Spleen (tissue), 11 donors: Measurements from ENCODE around the gene SMIM7. TPM values are rescaled to one million over a fixed set of nuclear protein-coding genes. Genes with fewer than 3 reads are reported as not detected.
A peak's percentile ranks its signal among the peaks of the same experiment; 100 is the strongest.
"Not testable (repeated sequence)": the region's sequence is repeated elsewhere in the genome, so short reads cannot be mapped to it uniquely, and the experiment has no call there.

Source experiments
- DNase-seq: peaks from one replicate; pipeline ENCODE4 v3.0.0-alpha.2; 2020
- H3K27ac ChIP-seq, 8 donors: fragments of 200-600 bp; sonication (generic) in 7 of 8; 1 replicate in 4 of 8; 2 replicates in 4 of 8; pipeline versions ENCODE4 v1.5.0 to v1.8.0; 2016 to 2021; ENCODE audit warnings: inconsistent platforms in 4 of 8, mild to moderate bottlenecking in 4 of 8, moderate library complexity in 1 of 8
- H3K27me3 ChIP-seq, 7 donors: fragments of 200-600 bp; sonication (generic) in 6 of 7; replicated peaks in 1 of 7; 1 replicate in 4 of 7; 2 replicates in 3 of 7; pipeline versions ENCODE4 v1.5.0 to v1.8.0; 2016 to 2021; ENCODE audit warnings: inconsistent platforms in 3 of 7, mild to moderate bottlenecking in 1 of 7
- H3K36me3 ChIP-seq, 6 donors: fragments of 200-600 bp; sonication (generic) in 5 of 6; 1 replicate in 4 of 6; 2 replicates in 2 of 6; pipeline versions ENCODE4 v1.5.0 to v1.8.0; 2016 to 2021; ENCODE audit warnings: inconsistent platforms in 2 of 6
- H3K4me1 ChIP-seq, 6 donors: fragments of 200-600 bp; sonication (generic) in 5 of 6; 1 replicate in 3 of 6; 2 replicates in 3 of 6; pipeline versions ENCODE4 v1.5.0 to v1.8.0; 2016 to 2021; ENCODE audit warnings: inconsistent platforms in 3 of 6
- H3K4me3 ChIP-seq, 8 donors: fragments of 200-600 bp; sonication (generic) in 7 of 8; 1 replicate in 4 of 8; 2 replicates in 4 of 8; pipeline versions ENCODE4 v1.5.0 to v1.8.0; 2016 to 2021; ENCODE audit warnings: inconsistent platforms in 4 of 8, mild to moderate bottlenecking in 4 of 8, moderate library complexity in 2 of 8
- H3K9me3 ChIP-seq, 8 donors: fragments of 200-600 bp; sonication (generic) in 7 of 8; 1 replicate in 4 of 8; 2 replicates in 4 of 8; pipeline versions ENCODE4 v1.5.0 to v1.8.0; 2016 to 2021; ENCODE audit warnings: inconsistent platforms in 4 of 8
- POLR2A ChIP-seq, 3 donors: fragments of 450-650 bp; IDR thresholded peaks; one replicate each; pipeline ENCODE4 v1.5.1; 2017; ENCODE audit warnings: antibody characterized with exemption in 3 of 3, mild to moderate bottlenecking in 1 of 3
- POLR2AphosphoS5 ChIP-seq, 3 donors: sonication (generic); formaldehyde crosslinking; IDR thresholded peaks; one replicate each; pipeline ENCODE4 v1.5.1; 2017; ENCODE audit warnings: antibody characterized with exemption in 3 of 3
- WGBS, 5 donors: extraction: QIAGEN DNeasy Blood & Tissue Kit in 3 of 5; methylation state at CpG; one replicate each; pipeline versions ENCODE4 v1.1.5 to v1.1.7; 2013 to 2018; 5-methylcytosine and 5-hydroxymethylcytosine counted together
- intact Hi-C: fragments of 100-400 bp; cut with DNase I; formaldehyde crosslinking; loops from one replicate; pipeline ENCODE4 v1.15.0; 2023; ENCODE audit warnings: low total_unique reads
- polyA plus RNA-seq, 3 donors: library from polyadenylated mRNA; stranded (reverse); fragments of 200-250 nt; gene quantifications; one replicate each; pipeline ENCODE4 v1.2.1, GENCODE V29; 2013
- total RNA-seq, 7 donors: library from RNA; depleted of rRNA in 3 of 7; stranded (reverse); fragments of >200 nt in 3 of 7; fragmentation: NEBNext Ultra II Directional in 4 of 7; extraction: Animal tissue kit (Norgen Biotek cat#: 25700) in 4 of 7; gene quantifications; one replicate each; pipeline versions ENCODE4 v1.1.0 to v1.2.1, GENCODE V29; 2016 to 2021
- TF ChIP-seq, protein P1 (sequence below), 11 experiments: fragments of 200-600 bp in 7 of 11; fragments of 450-650 bp in 4 of 11; sonication (generic) in 4 of 11; IDR thresholded peaks in 8 of 11; conservative IDR thresholded peaks in 3 of 11; 1 replicate in 7 of 11; 2 replicates in 4 of 11; pipeline versions ENCODE4 v1.4.0 to v1.8.0; 2016 to 2021; ENCODE audit warnings: antibody characterized with exemption in 11 of 11, inconsistent platforms in 4 of 11, mild to moderate bottlenecking in 1 of 11
- donor health status: healthy with polysubstance abuse.
- donor health status: DM: no; HTN: no; CAD: no; lungs with moderate emphysema.
- donor health status: DM: no; HTN: no; CAD: no.
- donor health status: Bipolar disorder and iron deficiency.
- donor health status: healthy.
- donor health status: DM: no; HTN: no; CAD: no.
- donor health status: DM: yes; HTN: yes; CAD: no.

The SMIM7 gene
- total and polyA plus RNA-seq, 10 donors, result 57.3 to 95.4 (median 76.7) TPM

GRCh38 chr19:16679811-16680210, 19.9 kb upstream of the SMIM7 start:
- no peak overlapping the region for H3K4me3 ChIP-seq
- intact Hi-C loops, result no loop called here
- H3K9me3 ChIP-seq, result peaks cover 0 to 25% (median 17%) of the 10 kb centered on the region in 8 donors
- no peak for TF ChIP-seq POLR2A (IDR thresholded peaks at IDR 0.05)
- no peak for TF ChIP-seq POLR2AphosphoS5 (IDR thresholded peaks at IDR 0.05)
- TF ChIP-seq, protein P1, sequence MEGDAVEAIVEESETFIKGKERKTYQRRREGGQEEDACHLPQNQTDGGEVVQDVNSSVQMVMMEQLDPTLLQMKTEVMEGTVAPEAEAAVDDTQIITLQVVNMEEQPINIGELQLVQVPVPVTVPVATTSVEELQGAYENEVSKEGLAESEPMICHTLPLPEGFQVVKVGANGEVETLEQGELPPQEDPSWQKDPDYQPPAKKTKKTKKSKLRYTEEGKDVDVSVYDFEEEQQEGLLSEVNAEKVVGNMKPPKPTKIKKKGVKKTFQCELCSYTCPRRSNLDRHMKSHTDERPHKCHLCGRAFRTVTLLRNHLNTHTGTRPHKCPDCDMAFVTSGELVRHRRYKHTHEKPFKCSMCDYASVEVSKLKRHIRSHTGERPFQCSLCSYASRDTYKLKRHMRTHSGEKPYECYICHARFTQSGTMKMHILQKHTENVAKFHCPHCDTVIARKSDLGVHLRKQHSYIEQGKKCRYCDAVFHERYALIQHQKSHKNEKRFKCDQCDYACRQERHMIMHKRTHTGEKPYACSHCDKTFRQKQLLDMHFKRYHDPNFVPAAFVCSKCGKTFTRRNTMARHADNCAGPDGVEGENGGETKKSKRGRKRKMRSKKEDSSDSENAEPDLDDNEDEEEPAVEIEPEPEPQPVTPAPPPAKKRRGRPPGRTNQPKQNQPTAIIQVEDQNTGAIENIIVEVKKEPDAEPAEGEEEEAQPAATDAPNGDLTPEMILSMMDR (IDR thresholded peaks at IDR 0.05 in 8 of 11, conservative IDR thresholded peaks at IDR 0.05 in 3 of 11), result no peak
- peaks cover 0 to 36% (median 16%) of the 10 kb centered on the region in 6 donors for H3K36me3 ChIP-seq
- 93 to 100% (median 95%) methylated on average over 4 to 11 of the region's 11 CpGs for WGBS, 5 donors
- H3K27me3 ChIP-seq, result no peaks in the 10 kb centered on the region
- DNase-seq, result no peak
- peaks cover 0 to 9% (median 0%) of the 10 kb centered on the region in 6 donors for H3K4me1 ChIP-seq
- H3K27ac ChIP-seq, result no peak overlapping the region

- DNase-seq, result no peak
- H3K27me3 ChIP-seq, result no peaks in the 10 kb centered on the region
- peaks cover 0 to 13% (median 0%) of the 10 kb centered on the region in 6 donors for H3K4me1 ChIP-seq
- H3K4me3 ChIP-seq, result no peak overlapping the region
- TF ChIP-seq POLR2A (IDR thresholded peaks at IDR 0.05) (no peak), POLR2AphosphoS5 (IDR thresholded peaks at IDR 0.05) (no peak)
- TF ChIP-seq, protein P1 (IDR thresholded peaks at IDR 0.05 in 8 of 11, conservative IDR thresholded peaks at IDR 0.05 in 3 of 11), result no peak
- H3K36me3 ChIP-seq, result peaks cover 0 to 36% (median 16%) of the 10 kb centered on the region in 6 donors
- H3K9me3 ChIP-seq, result peaks cover 0 to 25% (median 17%) of the 10 kb centered on the region in 8 donors
- WGBS, 5 donors, result 86 to 93% (median 91%) methylated on average over 9 of the region's 9 CpGs
- H3K27ac ChIP-seq, result no peak overlapping the region
- intact Hi-C loops, result no loop called here
These were observed 18.6 kb upstream of the SMIM7 start for GRCh38 chr19:16678498-16678897.

- H3K27me3 ChIP-seq, result no peaks in the 10 kb centered on the region
- TF ChIP-seq, protein P1 (IDR thresholded peaks at IDR 0.05 in 8 of 11, conservative IDR thresholded peaks at IDR 0.05 in 3 of 11), result no peak
- TF ChIP-seq POLR2A (IDR thresholded peaks at IDR 0.05), result no peak
- TF ChIP-seq POLR2AphosphoS5 (IDR thresholded peaks at IDR 0.05), result no peak
- DNase-seq, result no peak
- no peak overlapping the region for H3K4me3 ChIP-seq
- H3K4me1 ChIP-seq, result peaks cover 0 to 22% (median 0%) of the 10 kb centered on the region in 6 donors
- intact Hi-C loops, result no loop called here
- peak overlapping the region in 3 of 8 donors; percentile 21 to 51 (median 49) for H3K27ac ChIP-seq
- peaks cover 0 to 23% (median 17%) of the 10 kb centered on the region in 8 donors for H3K9me3 ChIP-seq
- H3K36me3 ChIP-seq, result peaks cover 0 to 26% (median 16%) of the 10 kb centered on the region in 6 donors
These were observed 17.1 kb upstream of the SMIM7 start for GRCh38 chr19:16677055-16677454.

- WGBS, 5 donors, result 84 to 93% (median 87%) methylated on average over 15 of the region's 15 CpGs
- peak overlapping the region in 3 of 8 donors; percentile 21 to 51 (median 49) for H3K27ac ChIP-seq
- peaks cover 0 to 18% (median 11%) of the 10 kb centered on the region in 6 donors for H3K36me3 ChIP-seq
- no peak overlapping the region for H3K4me3 ChIP-seq
- TF ChIP-seq, protein P1 (IDR thresholded peaks at IDR 0.05 in 8 of 11, conservative IDR thresholded peaks at IDR 0.05 in 3 of 11), result no peak
- no peak for TF ChIP-seq POLR2A (IDR thresholded peaks at IDR 0.05)
- TF ChIP-seq POLR2AphosphoS5 (IDR thresholded peaks at IDR 0.05), result no peak
- no peak for DNase-seq
- no peaks in the 10 kb centered on the region for H3K27me3 ChIP-seq
- peaks cover 0 to 15% (median 10%) of the 10 kb centered on the region in 8 donors for H3K9me3 ChIP-seq
- intact Hi-C loops, result no loop called here
- peaks cover 0 to 22% (median 0%) of the 10 kb centered on the region in 6 donors for H3K4me1 ChIP-seq
These were observed 16.3 kb upstream of the SMIM7 start for GRCh38 chr19:16676101-16676798.

DNA sequence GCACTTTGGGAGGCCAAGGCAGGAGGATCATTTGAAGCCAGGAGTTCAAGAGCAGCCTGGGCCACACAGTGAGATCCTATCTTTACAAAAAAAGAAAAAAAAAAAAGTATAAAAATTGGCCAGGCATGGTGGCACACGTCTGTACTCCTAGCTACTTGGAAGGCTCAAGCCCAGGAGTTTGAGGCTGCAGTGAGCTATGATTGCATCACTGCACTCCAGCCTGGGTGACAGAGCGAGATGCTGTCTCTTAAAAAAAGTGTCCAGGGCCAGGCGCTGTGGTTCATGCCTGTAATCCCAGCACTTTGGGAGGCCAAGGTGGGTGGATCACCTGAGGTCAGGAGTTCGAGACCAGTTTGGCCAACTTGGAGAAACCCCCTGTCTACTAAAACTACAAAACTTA, 13.9 kb upstream of the SMIM7 start:
- H3K36me3 ChIP-seq, intact Hi-C loops, H3K27me3 ChIP-seq, H3K4me3 ChIP-seq, H3K9me3 ChIP-seq, DNase-seq: not testable (repeated sequence)
- peaks cover 0 to 22% (median 0%) of the 10 kb centered on the region in 6 donors for H3K4me1 ChIP-seq
- 64 to 91% (median 75%) methylated on average over 4 of the region's 4 CpGs for WGBS, 5 donors
- H3K27ac ChIP-seq, result peak overlapping the region in 4 of 8 donors; percentile 5 to 70 (median 63)
